H1 (cell line): ENCODE data around the gene SUSD5. TPM values are rescaled to one million over a fixed set of nuclear protein-coding genes. Genes with fewer than 3 reads are reported as not detected.

Experiments used
- CEBPB ChIP-seq: IDR thresholded peaks from 2 replicates; pipeline ENCODE4 v1.6.1; 2012; ENCODE audit warnings: low read depth, low read length
- CTBP2 ChIP-seq: IDR thresholded peaks from 2 replicates; pipeline ENCODE4 v1.7.0; 2011; ENCODE audit warnings: borderline replicate concordance, mild to moderate bottlenecking, moderate library complexity, mixed read lengths, low read length; ENCODE audit not compliant: insufficient read depth, insufficient read length
- HDAC2 ChIP-seq, 2 experiments: fragments of 300-600 bp in 1 of 2; sonication (generic) in 1 of 2; IDR thresholded peaks; 2 replicates each; pipeline ENCODE4 v1.6.1; 2011 to 2012; ENCODE audit warnings: low read depth in 2 of 2, low read length in 2 of 2, mild to moderate bottlenecking in 2 of 2, moderate library complexity in 2 of 2, borderline replicate concordance in 1 of 2, inconsistent platforms in 1 of 2
- JUN ChIP-seq: IDR thresholded peaks from 2 replicates; pipeline ENCODE4 v1.6.1; 2011; ENCODE audit warnings: low read depth, mild to moderate bottlenecking, improper control_type of control experiment, low read length
- SIN3A ChIP-seq, 2 experiments: IDR thresholded peaks in 1 of 2; conservative IDR thresholded peaks in 1 of 2; 2 replicates each; pipeline ENCODE4 v1.6.1; 2011 to 2012; ENCODE audit warnings: low read length in 2 of 2, improper control_type of control experiment in 1 of 2, low read depth in 1 of 2, mild to moderate bottlenecking in 1 of 2
- SIX5 ChIP-seq: IDR thresholded peaks from 2 replicates; pipeline ENCODE4 v1.6.1; 2011; ENCODE audit warnings: mild to moderate bottlenecking, low read depth, low read length
- SRF ChIP-seq: IDR thresholded peaks from 2 replicates; pipeline ENCODE4 v1.6.1; 2011; ENCODE audit warnings: mild to moderate bottlenecking, low read depth, low read length, moderate library complexity
- SUZ12 ChIP-seq: fragments of 200-600 bp; sonication (generic); IDR thresholded peaks from 2 replicates; pipeline ENCODE4 v1.6.1; 2012; ENCODE audit warnings: mild to moderate bottlenecking, inconsistent platforms, low read length, moderate library complexity, mixed read lengths
- TBP ChIP-seq: IDR thresholded peaks from 2 replicates; pipeline ENCODE4 v1.6.1; 2011; ENCODE audit warnings: low read depth, low read length, improper control_type of control experiment
- YY1 ChIP-seq: IDR thresholded peaks from 2 replicates; pipeline ENCODE4 v1.6.1; 2011; ENCODE audit warnings: low read depth, mild to moderate bottlenecking, low read length
- ZNF274 ChIP-seq: IDR thresholded peaks from 2 replicates; pipeline ENCODE4 v1.7.0; 2012; ENCODE audit warnings: low read length, borderline replicate concordance; ENCODE audit errors: extremely low read depth
- polyA plus RNA-seq, 7 experiments: library from polyadenylated mRNA; depleted of rRNA in 3 of 7; stranded (reverse) in 5 of 7; unstranded in 2 of 7; fragments of >200 nt in 5 of 7; fragments of 200-250 nt in 2 of 7; gene quantifications; 1 replicate in 5 of 7; 2 replicates in 1 of 7; 4 replicates in 1 of 7; pipeline versions ENCODE4 v1.2.1 to v1.2.3, GENCODE V29; 2011 to 2013; ENCODE audit warnings: missing spikeins in 2 of 7, mixed read lengths in 2 of 7
- total RNA-seq: library from RNA; stranded (reverse); fragmentation: NEBNext Ultra II Directional; extraction: Animal tissue kit (Norgen Biotek cat#: 25700); gene quantifications from 2 replicates; pipeline ENCODE4 v1.2.1, GENCODE V29; 2021

The SUSD5 gene
- total and polyA plus RNA-seq, 2 of the 8 experiments (the other 6 are each of a cell fraction or from before 2014, with no cell fraction given), result 0.92 to 3.3 TPM

DNA sequence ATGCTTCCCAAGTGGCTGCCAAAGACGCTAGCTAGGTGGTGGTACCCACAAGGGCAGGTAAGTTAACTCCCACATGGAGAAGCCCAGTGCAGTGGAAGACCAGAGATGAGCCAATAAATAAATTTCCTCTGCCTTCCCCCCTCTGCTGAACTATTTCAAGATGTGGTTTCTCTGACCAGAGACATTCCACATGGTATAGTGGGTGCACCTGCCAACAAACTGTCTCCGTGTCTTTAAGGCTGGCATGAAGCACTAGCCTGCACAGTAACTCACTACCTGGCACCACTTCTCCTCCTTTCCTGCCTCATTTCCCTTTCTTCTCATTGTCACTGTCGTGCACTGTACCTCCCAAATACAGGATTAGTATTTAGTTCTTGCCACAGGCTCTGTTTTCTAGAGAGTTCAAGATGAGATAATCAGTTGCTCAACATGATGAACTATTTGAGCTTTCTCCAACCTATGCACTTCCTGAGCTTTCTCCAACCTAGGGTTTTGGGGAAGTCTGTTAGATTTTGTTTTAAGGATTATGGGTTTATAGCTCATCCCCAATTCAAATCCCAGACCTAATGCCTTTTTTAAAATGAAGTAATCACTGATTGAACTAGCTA lies 113.2 kb downstream of the SUSD5 start (continued):
- no peak for TF ChIP-seq SIN3A (conservative IDR thresholded peaks at IDR 0.05 in 1 of 2, IDR thresholded peaks at IDR 0.05 in 1 of 2; ENCODE audit: low read depth in 1 of 2, low read length in 2 of 2)
- no peak for TF ChIP-seq TBP
- no peak for TF ChIP-seq CTBP2
- TF ChIP-seq CEBPB, result no peak
- no peak for TF ChIP-seq JUN
- TF ChIP-seq YY1, result no peak
- no peak for TF ChIP-seq SIX5
- no peak for TF ChIP-seq SUZ12
- no peak for TF ChIP-seq SRF
- no peak for TF ChIP-seq HDAC2 (IDR thresholded peaks at IDR 0.05; ENCODE audit: borderline replicate concordance in 1 of 2, low read depth in 2 of 2, low read length in 2 of 2)
- TF ChIP-seq ZNF274, result no peak
